Astrocyte of the spinal cord (primary cell): ENCODE results near the gene LOXL3.
A peak's percentile ranks its signal among the peaks of the same experiment; 100 is the strongest.

Source experiments
- DNase-seq: peaks from one replicate; pipeline ENCODE4 v3.0.0; 2011; ENCODE audit warnings: low read depth, low spot score
- H3K4me3 ChIP-seq: 2 replicates; pipeline ENCODE4 v1.5.1; 2011; ENCODE audit warnings: low read depth, mild to moderate bottlenecking, low read length, moderate library complexity
- CTCF ChIP-seq: IDR thresholded peaks from 2 replicates; pipeline ENCODE4 v1.5.1; 2012; ENCODE audit warnings: low read depth, mild to moderate bottlenecking, low read length, inconsistent platforms
- in situ Hi-C: cut with HindIII; loops from 2 replicates; pipeline ENCODE4 v1.10.0; 2017; ENCODE audit warnings: low sequenced_read_pairs

LOXL3 gene

DNA sequence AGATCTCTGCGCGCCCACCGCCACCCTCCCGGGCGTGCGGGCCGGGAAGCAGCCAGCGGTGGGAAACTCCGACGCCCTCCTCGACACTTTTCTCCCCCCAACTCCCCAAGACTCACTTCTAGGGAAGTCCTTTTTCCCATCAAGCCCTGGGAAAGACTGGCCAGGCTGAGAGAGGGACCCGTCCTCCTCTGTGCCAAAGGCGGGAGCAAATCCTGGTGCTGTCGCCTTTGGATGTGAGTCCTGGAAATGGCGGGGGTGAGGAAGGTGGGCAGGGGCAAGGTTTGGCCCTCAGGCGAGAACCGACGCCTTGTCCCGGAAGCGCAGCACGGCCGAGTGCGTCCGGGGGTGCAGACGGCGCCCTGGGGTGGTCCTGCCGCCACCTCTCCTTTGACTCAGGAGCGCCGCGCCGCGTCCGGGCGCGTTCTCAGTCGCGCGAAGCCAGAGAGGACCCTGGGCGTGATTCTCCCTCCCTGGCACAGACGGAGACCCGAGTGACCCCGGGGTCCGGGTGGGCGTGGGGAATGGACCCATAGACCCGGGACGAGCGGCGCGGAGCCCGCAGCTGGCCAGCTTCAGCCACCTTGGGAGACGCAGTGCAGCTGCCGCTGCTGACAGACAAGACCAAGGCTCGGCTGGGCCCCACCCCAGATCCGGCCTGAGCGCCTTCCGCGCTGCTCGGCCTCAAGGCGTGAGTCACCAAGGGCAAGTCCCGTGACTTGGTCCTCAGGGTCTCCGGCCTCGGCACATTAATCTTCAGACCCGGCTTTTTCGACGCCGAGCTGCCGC, 50.8 kb downstream of the LOXL3 start:
- peak; percentile 83 for DNase-seq
- peak; percentile 43 for TF ChIP-seq CTCF
- in situ Hi-C loops: no loop called here
- H3K4me3 ChIP-seq: peak overlapping the region; percentile 42

DNA sequence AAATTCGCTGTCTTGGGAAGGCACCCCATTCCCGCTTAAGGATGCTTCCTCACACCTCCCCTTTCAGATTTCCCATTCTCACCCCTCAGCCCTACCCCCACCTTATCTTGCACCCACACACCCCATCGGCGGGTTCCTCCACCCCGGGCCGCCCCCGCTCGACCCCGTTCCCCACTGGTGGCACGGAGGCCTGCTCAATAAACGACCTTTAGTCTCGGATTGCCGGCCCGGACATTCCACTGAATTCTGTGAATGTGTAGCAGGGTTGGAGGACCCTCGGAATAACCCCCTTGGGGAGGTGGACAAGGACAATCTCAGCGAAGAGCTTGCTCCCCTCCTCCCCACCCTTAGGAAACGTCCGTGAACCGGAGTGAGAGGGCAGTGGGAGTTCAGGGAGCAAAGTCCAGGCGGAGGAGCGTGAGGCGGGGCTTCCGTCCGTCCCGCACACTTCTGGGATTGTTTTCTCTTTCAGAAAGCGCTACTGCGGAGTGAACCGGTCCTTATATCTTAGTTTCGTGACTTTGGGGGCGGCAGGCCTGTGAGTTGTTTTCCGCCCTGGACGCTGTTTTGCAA, 51.5 kb downstream of the LOXL3 start:
- no peak for TF ChIP-seq CTCF
- peak overlapping the region; percentile 42 for H3K4me3 ChIP-seq
- DNase-seq: no peak
- in situ Hi-C loops: no loop called here

- TF ChIP-seq CTCF: no peak
- DNase-seq: no peak
- no peak overlapping the region for H3K4me3 ChIP-seq
- in situ Hi-C loops: no loop called here
Observed at GRCh38 chr2:74501335-74502071, 52.2 kb downstream of the LOXL3 start.

GRCh38 chr2:74500578-74500946, 53.2 kb downstream of the LOXL3 start:
- no peak for DNase-seq
- H3K4me3 ChIP-seq: no peak overlapping the region
- no peak for TF ChIP-seq CTCF
- in situ Hi-C loops: no loop called here

DNA sequence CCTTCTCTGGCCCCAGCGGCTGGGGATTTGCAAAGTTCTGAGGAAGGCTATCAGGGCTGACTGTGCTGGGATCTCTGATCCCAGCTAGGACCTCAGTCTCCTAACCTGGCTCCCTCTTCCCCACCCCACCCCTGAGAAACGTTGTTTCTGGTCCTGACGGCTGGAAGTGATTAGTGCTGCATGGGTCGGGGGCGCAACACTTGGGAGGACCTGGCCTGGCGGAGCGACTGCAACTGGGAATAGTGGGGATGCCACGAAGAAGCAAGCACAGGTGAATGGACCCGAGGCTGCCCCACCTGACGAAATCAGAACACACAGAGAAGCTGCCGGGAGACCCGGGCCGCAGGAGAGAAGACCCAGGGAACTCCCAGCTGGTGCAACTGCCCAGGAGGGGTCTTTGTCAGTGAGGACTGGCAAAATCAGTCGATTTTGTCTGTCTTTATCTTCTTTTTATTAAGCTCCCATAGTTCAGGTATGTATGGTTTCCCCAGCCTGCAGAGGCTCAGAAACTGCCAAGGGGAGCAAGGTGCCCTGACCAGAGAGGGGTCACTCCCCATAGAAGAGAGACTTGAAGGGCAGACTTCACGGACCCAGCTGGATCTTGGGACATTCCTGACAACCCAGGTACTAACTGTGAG, 53.7 kb downstream of the LOXL3 start:
- no peak for DNase-seq
- H3K4me3 ChIP-seq: no peak overlapping the region
- in situ Hi-C loops: no loop called here
- TF ChIP-seq CTCF: no peak

- in situ Hi-C loops: no loop called here
- DNase-seq: peak; percentile 15
Observed at GRCh38 chr2:74499267-74499939, 54.3 kb downstream of the LOXL3 start, which contains the start of gene LBX2. Gene LBX2 (minus strand): TSS chr2:74499603. CDS start chr2:74499537, 66 bp downstream.

More at GRCh38 chr2:74499267-74499939, 54.3 kb downstream of the LOXL3 start, which contains the start of gene LBX2:
- H3K4me3 ChIP-seq: peak within 1 kb of the TSS; percentile 17
- no peak for TF ChIP-seq CTCF
